ACC112 (cell line): ENCODE results near the gene CYP27A1.

ENCODE experiments used
- H2AFZ ChIP-seq: fragments of 200-600 bp; sonication (generic); one replicate; pipeline ENCODE4 v1.6.0; 2017; ENCODE audit warnings: antibody characterized with exemption, low read length; ENCODE audit not compliant: unreplicated experiment
- H3K27ac ChIP-seq: fragments of 200-600 bp; sonication (generic); 2 replicates; pipeline ENCODE4 v1.5.1; 2014; ENCODE audit warnings: low read depth, mild to moderate bottlenecking, antibody characterized with exemption, low read length, moderate library complexity
- H3K27me3 ChIP-seq: fragments of 200-600 bp; sonication (generic); 2 replicates; pipeline ENCODE4 v1.6.1; 2014; ENCODE audit warnings: mild to moderate bottlenecking, antibody characterized with exemption, low read length, moderate library complexity, mixed read lengths; ENCODE audit not compliant: insufficient read depth
- H3K36me3 ChIP-seq: fragments of 200-600 bp; sonication (generic); 2 replicates; pipeline ENCODE4 v1.6.1; 2016; ENCODE audit warnings: mild to moderate bottlenecking, antibody characterized with exemption, low read length, moderate library complexity, mixed read lengths; ENCODE audit not compliant: insufficient read depth
- H3K4me1 ChIP-seq: fragments of 200-600 bp; sonication (generic); one replicate; pipeline ENCODE4 v1.6.1; 2016; ENCODE audit warnings: low read length, mixed read lengths; ENCODE audit not compliant: insufficient read depth, unreplicated experiment, control insufficient read depth
- H3K4me3 ChIP-seq: fragments of 200-600 bp; sonication (generic); 2 replicates; pipeline ENCODE4 v1.5.1; 2014; ENCODE audit warnings: mild to moderate bottlenecking, low read depth, low read length
- H3K79me2 ChIP-seq: fragments of 200-600 bp; sonication (generic); one replicate; pipeline ENCODE4 v1.6.0; 2016; ENCODE audit warnings: low read length; ENCODE audit not compliant: control insufficient read depth, unreplicated experiment, insufficient read depth

Gene CYP27A1

DNA sequence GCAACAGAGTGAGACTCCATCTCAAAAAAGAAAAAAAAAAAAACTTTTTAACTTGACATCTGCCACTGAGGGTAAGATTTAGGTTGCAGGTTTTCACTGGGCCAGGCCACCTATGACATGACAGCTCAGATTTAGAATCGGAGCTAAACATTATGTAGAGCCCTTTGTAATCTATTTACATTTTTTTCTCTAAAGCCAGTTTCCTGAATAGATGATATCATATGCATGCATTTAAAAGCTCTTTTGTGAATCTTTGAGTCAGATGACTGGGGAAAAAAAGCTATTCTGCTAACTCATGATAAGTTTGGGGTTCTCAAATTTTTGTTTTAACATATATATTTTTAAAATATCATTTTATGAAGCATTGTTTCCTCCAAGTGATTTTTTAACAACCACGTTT lies 28.3 kb downstream of the CYP27A1 start:
- Histone ChIP-seq H3K27ac (no peak overlapping the region), H2AFZ (no peak overlapping the region), H3K36me3 (no peaks in the 10 kb centered on the region), H3K79me2 (no peaks in the 10 kb centered on the region), H3K4me3 (no peak overlapping the region), H3K27me3 (no peaks in the 10 kb centered on the region), H3K4me1 (peaks cover 19% of the 10 kb centered on the region)

DNA sequence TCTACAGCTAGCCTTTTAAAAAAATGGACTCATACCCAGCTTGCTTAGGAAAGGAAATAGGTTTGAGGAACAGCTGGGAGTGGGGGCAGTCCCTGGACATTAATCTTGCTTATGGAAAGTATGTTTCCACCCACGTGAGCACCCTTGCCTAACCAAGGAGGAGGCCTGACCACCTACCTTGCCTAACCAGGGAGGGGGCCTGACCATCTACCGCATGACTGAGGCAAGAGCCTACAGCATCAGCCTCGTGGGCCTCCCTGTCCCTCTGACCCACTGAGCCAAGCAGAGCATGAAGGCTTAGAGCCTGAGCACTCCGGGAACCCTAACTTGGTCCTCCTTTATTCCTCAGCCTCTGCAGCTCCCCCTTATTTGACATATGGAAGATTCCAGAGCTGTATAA lies 29.4 kb downstream of the CYP27A1 start:
- Histone ChIP-seq H3K36me3 (no peaks in the 10 kb centered on the region), H3K27ac (no peak overlapping the region), H3K4me1 (peaks cover 10% of the 10 kb centered on the region), H3K4me3 (no peak overlapping the region), H3K27me3 (no peaks in the 10 kb centered on the region), H3K79me2 (no peaks in the 10 kb centered on the region), H2AFZ (no peak overlapping the region)

DNA sequence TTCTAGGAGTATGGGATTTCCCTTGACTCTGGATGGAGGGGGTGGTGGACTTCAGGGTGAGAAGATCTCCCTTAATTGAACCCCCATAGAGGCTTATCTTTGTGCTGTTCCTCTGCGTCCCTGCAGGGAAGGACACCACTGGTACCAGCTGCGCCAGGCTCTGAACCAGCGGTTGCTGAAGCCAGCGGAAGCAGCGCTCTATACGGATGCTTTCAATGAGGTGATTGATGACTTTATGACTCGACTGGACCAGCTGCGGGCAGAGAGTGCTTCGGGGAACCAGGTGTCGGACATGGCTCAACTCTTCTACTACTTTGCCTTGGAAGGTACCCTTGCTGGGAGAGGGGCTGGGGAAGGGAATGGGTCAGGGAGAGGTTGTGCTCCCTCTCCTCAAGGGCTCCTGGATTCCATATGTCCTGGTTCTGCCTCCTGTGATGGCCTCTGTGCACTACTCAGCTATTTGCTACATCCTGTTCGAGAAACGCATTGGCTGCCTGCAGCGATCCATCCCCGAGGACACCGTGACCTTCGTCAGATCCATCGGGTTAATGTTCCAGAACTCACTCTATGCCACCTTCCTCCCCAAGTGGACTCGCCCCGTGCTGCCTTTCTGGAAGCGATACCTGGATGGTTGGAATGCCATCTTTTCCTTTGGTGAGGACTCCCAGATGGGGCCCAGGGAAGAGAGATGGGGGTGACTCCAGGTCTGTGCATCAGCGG lies 30.3 kb downstream of the CYP27A1 start:
- Histone ChIP-seq H2AFZ (no peak overlapping the region), H3K4me3 (no peak overlapping the region), H3K27ac (no peak overlapping the region), H3K4me1 (peaks cover 4% of the 10 kb centered on the region), H3K79me2 (no peaks in the 10 kb centered on the region), H3K36me3 (no peaks in the 10 kb centered on the region), H3K27me3 (no peaks in the 10 kb centered on the region)

DNA sequence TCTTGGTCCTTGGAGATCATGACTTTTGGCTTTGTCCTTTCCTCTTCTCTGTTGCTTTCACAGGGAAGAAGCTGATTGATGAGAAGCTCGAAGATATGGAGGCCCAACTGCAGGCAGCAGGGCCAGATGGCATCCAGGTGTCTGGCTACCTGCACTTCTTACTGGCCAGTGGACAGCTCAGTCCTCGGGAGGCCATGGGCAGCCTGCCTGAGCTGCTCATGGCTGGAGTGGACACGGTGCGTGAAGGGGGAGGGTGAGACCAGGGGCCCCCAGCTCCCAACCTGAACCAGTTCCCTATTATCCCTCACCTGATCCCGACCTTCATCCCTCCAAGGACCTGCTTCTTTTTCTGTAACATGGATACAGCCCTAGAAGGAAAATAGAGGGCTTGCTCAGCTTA lies 30.9 kb downstream of the CYP27A1 start:
- H3K27ac ChIP-seq, result no peak overlapping the region
- H3K79me2 ChIP-seq, result no peaks in the 10 kb centered on the region
- no peaks in the 10 kb centered on the region for H3K27me3 ChIP-seq
- no peaks in the 10 kb centered on the region for H3K4me1 ChIP-seq
- H2AFZ ChIP-seq, result no peak overlapping the region
- H3K36me3 ChIP-seq, result no peaks in the 10 kb centered on the region
- H3K4me3 ChIP-seq, result no peak overlapping the region

DNA sequence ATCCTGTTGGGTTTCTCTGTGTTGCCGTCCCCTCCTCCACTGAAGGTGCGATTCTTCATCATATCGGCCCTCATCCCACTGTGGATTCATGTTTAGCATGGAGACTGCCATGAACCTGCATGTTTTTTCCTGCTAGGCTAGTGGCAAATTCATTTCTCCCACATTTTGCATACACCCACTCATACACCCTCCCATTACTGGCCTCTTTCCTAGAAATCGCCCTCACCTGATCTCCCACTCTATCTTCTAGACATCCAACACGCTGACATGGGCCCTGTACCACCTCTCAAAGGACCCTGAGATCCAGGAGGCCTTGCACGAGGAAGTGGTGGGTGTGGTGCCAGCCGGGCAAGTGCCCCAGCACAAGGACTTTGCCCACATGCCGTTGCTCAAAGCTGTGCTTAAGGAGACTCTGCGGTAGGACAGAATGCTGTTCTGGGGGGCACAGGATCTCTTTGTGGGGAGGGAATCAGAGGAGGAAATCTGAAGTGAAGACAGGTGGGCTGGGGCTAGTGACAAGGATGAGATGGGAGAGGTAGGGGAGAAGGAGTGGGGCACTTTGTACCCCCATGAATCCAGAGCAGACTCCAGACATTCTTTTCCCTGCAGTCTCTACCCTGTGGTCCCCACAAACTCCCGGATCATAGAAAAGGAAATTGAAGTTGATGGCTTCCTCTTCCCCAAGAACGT lies 32.0 kb downstream of the CYP27A1 start:
- no peaks in the 10 kb centered on the region for H3K36me3 ChIP-seq
- H3K79me2 ChIP-seq, result no peaks in the 10 kb centered on the region
- H2AFZ ChIP-seq, result no peak overlapping the region
- H3K27ac ChIP-seq, result no peak overlapping the region
- no peak overlapping the region for H3K4me3 ChIP-seq
- no peaks in the 10 kb centered on the region for H3K4me1 ChIP-seq
- H3K27me3 ChIP-seq, result no peaks in the 10 kb centered on the region

DNA sequence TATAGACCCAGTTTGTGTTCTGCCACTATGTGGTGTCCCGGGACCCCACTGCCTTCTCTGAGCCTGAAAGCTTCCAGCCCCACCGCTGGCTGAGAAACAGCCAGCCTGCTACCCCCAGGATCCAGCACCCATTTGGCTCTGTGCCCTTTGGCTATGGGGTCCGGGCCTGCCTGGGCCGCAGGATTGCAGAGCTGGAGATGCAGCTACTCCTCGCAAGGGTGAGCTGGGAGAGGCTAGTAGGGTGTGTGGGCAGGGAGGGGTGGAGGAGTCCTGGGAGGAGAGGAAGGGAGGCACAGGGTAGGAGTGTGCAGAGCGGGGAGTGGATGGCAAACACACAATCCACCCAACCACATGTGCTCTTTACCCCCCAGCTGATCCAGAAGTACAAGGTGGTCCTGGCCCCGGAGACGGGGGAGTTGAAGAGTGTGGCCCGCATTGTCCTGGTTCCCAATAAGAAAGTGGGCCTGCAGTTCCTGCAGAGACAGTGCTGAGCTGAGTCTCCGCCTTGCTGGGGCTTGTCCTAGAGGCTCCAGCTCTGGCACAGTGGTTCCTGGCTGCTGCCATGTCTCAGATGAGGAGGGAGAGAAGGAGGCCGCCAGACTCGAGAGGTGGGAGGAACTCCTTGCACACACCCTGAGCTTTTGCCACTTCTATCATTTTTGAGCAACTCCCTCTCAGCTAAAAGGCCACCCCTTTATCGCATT lies 32.7 kb downstream of the CYP27A1 start:
- H2AFZ ChIP-seq, result no peak overlapping the region
- no peaks in the 10 kb centered on the region for H3K79me2 ChIP-seq
- no peaks in the 10 kb centered on the region for H3K36me3 ChIP-seq
- H3K27me3 ChIP-seq, result no peaks in the 10 kb centered on the region
- no peaks in the 10 kb centered on the region for H3K4me1 ChIP-seq
- no peak overlapping the region for H3K27ac ChIP-seq
- no peak overlapping the region for H3K4me3 ChIP-seq

DNA sequence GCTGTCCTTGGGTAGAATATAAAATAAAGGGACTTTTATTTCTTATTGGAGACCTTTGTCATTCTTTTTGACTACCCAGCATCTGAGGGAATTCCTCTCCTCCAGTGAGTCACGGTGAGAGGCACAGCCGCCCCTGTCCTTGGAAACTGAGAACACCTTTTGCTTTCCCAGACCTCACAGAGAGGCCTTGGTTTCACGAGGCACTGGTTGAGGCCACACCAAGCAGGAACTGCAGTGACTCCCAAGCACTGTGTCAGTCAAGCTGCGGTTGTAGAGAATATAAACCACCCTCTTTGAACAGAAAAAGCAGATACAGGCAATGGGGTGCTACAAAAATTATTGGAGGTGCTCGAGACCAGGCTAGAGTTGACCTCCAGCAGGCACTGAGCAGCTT lies 33.3 kb downstream of the CYP27A1 start:
- no peak overlapping the region for H3K27ac ChIP-seq
- no peaks in the 10 kb centered on the region for H3K36me3 ChIP-seq
- no peaks in the 10 kb centered on the region for H3K4me1 ChIP-seq
- H3K4me3 ChIP-seq, result no peak overlapping the region
- no peaks in the 10 kb centered on the region for H3K27me3 ChIP-seq
- no peak overlapping the region for H2AFZ ChIP-seq
- no peaks in the 10 kb centered on the region for H3K79me2 ChIP-seq

DNA sequence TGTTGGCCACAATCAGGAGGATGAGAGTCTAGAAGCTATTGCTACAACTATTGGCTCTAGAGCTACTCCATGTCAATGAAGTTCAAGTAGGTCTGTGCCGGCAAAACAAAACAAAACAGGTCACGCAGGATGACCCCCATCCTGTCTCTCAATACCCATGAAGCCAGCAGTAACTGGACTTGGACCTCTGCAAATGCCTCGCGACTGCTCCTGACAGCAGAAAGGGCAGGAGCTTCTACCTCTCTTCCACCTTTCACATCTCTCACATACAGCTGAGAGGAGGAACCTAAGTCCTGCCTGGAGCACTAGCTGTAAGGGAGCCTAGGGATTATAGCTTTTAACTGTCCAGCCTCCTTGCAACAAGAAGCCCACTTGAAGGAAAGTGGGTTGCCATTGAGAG lies 33.7 kb downstream of the CYP27A1 start:
- H3K79me2 ChIP-seq, result no peaks in the 10 kb centered on the region
- H2AFZ ChIP-seq, result no peak overlapping the region
- H3K27ac ChIP-seq, result no peak overlapping the region
- H3K36me3 ChIP-seq, result no peaks in the 10 kb centered on the region
- H3K27me3 ChIP-seq, result no peaks in the 10 kb centered on the region
- no peak overlapping the region for H3K4me3 ChIP-seq
- peaks cover 3% of the 10 kb centered on the region for H3K4me1 ChIP-seq

DNA sequence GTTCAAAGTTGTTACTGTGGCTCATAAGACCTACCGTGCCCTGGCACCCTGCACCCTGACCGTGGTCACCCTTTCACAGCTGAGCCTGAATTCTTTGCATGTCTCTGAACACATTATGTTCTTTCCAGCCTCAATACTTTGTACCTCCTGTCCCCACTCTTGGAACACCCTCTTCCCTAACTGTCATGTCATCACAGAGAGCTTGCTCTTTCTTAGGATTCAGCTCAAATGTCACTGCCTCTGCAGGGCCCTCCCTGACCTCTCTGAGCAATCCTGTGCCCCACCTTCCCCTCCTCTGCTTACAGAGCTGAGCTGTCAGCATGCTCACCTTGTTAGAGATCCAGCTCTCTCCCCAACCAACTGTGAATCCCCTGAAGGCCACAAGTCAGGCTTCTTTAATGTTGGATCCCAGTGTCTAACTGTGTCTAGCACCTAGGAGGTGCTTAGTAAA lies 34.6 kb downstream of the CYP27A1 start:
- no peak overlapping the region for H3K4me3 ChIP-seq
- H3K36me3 ChIP-seq, result no peaks in the 10 kb centered on the region
- H3K27me3 ChIP-seq, result no peaks in the 10 kb centered on the region
- H3K4me1 ChIP-seq, result peaks cover 3% of the 10 kb centered on the region
- H3K79me2 ChIP-seq, result no peaks in the 10 kb centered on the region
- no peak overlapping the region for H3K27ac ChIP-seq
- no peak overlapping the region for H2AFZ ChIP-seq

DNA sequence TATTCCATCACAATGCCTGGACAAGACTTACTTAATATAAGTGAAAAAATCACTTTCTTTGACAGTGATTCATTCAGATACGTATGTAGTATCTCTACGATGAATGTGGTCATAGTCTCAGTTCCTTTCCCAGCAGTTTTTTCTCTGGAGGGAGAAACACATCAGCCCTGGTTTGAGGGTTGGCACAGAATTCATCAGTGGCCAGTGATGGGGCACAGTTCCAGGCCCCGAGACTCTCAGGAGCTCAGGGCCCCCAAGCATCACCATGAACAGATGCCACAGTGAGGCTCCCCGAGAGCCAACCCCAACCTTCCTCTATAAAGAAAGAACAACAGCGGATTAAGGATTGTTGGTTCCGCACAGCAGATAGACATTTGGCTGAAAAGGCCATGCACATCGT lies 37.1 kb downstream of the CYP27A1 start:
- Histone ChIP-seq H3K27ac (no peak overlapping the region), H3K4me3 (no peak overlapping the region), H3K4me1 (peaks cover 3% of the 10 kb centered on the region), H3K79me2 (no peaks in the 10 kb centered on the region), H3K27me3 (no peaks in the 10 kb centered on the region; the same call in 1 of the 2 replicates), H3K36me3 (no peaks in the 10 kb centered on the region), H2AFZ (no peak overlapping the region)
